ENCODE data around the gene SLC25A25.

The SLC25A25 gene

DNA sequence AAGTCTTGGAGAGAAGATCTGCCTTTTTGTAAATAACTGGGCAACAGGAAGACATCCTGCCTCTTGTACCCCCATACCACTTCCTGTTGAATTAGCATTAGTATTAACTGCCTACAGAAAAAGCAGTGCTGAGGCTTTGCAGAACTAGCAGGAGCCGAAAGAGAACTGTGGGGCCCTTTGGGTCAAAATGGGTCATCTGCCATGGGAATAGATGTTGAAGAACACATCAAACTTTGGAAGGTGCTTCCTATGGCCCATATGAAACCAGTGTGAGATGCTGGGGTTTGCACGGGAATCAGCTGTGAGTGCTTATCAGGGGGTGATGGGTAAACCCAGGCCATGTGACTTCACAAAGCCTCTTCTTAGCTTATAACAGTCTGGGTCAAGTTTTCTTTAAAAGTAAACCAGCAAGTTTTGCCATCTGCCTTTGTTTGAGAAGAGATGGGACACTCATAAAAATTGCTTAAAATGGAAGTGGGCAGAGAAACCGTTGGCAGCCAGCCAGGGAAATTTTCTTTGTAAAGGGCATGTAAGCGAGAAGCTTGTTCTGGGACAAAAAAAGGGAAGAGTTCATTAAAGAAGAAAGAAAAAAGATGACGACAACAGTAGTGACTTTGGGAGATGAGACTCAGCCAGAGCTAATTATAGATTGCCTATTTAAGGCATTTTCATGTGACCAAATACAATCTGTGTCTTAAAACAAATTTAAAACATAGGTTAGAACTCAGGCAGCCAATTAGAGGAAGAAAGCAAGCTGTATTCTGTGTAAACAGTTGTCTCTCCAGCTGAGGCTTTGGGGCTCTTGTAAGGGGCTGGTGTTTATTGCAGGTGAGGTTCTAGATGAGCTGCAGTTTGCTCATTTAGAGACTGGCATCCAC is 4.4 kb downstream of the SLC25A25 start:
- DNase-seq (ENCODE audit: low spot score): peak; percentile 63

DNA sequence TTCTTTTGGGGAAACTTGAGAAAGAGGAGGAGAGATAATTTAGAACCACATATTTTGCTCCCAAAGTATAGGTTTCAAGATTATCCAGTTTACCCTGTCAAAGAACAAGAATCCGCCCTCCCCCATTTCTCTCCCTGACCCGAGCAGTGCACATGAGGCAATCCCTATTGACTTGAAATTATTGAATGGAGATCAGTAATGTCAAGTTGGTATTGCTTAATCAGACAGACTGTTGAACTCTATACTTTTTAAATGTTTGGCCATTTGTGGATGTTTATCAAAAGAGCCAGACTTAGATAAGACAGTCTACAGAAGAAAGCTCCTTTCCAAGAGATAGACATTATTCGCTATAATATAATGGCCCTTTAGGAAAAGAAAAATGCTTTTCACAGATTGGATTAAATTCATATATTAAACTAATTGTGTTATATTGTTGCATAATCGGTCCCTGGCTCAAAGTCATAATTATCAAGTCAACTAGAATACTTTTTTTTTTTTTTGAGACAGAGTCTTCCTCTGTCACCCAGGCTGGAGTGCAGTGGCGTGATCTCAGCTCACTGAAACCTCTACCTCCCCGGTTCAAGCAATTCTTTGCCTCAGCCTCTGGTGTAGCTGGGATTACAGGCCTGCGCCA is 5.3 kb downstream of the SLC25A25 start:
- DNase-seq (ENCODE audit: low spot score): no peak

DNA sequence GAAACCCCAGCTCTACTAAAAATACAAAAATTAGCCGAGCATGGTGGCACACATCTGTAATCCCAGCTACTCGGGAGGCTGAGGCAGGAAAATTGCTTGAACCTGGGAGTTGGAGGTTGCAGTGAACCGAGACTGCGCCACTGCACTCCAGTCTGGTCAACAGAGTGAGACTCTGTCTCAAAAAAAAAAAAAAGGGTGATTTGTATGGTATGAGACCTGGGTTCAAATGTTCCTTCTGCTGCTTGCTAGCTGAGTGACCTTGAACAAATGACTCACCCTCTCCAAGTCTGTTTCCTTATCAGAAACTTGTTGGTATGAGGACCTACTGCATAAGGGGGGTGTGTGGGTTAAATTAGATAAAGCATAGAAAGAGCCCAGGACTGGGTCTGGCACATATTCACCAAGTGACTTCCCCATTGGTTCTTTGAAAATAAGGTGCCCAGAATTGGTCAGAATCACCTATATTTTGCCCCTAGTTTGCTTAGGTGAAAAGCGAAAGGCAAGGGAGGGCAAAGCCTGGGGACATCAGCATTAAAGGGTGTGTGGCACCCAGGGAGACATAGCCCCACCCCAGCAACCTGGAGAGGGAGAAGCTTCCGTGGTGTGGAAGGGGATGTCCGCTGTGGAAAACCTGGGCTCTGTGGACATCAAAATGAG is 9.9 kb downstream of the SLC25A25 start:
- DNase-seq (ENCODE audit: low spot score): peak; percentile 82

DNA sequence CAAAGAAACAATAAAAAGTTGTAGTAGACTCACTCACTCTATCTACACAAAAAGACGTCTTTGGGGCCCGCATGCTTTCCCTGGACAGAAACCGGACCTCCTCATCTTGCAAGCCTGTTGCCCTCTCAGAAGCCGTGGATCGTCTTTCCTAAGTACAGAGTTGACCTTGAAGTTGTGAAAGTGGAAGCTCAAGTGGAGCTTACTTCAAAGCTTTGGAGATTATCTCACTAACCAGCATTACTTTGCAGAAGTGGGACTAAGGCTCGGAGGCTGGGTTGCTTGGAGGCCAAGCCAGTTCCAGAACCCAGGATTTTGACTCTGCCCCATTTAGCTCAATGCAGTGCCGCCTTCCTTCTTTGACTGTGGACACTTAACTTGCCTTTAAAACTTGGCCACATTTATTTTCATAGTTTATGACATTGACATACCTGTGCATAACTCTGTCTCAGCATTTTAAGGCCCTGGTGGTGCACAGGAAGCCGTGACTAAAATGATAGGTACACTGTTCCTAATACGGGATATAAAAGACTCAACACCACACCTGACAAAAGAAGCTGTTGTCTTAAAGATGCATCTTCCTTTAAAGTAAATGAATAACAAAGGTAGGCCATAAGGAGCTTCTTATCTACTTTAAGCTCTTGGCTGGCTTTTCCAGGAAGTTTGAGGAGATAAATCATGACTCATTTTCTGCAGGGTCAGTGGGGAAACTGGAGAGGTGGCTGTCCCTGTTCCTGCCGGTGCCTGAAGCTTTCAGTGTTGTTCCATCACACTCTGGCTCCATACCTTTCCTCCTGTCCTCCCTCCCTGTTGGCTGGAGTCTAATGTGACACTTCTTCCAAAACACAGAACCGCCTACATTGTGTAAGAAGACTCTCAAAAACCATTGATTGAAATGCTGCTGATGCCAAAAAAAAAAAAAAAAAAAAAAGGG is 10.7 kb downstream of the SLC25A25 start:
- DNase-seq (ENCODE audit: low spot score): peak; percentile 73

DNA sequence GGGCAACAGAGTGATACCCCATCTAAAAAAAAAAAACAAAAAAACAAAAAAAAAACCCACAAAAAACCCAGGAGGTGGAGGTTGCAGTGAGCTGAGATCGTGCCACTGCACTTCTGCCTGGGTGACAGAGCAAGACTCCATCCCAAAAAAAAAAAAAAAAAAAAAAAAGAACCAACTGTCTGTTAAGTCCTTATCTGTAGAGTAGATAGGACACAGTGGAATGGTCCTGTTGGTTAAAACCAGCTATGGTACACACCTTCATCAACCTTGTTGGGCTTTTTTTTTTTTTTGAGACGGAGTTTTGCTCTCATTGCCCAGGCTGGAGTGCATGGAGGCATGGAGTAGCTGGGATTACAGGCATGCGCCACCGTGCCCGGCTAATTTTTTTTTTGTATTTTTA is 12.2 kb downstream of the SLC25A25 start:
- DNase-seq (ENCODE audit: low spot score): no peak

DNA sequence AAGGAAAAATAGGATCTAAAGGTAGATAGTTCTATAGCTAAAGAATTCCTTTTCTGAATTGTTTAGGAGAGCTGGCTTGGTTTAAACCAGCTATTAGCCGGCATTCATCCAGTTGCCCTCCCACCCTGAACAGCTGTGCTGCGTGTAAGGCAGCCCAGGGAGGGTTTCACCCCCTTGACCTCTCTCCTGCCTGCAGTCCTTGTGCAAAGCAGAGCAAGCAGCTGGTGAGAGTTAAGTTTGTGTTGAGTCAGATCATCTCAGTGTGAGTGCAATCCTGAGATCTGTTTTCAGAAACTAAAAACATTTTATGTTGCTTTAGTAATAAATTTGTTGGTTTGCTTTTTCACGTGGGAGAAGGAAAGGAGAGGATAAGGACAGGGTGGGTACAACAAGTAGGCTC is 13.0 kb downstream of the SLC25A25 start:
- DNase-seq (ENCODE audit: low spot score): no peak

DNA sequence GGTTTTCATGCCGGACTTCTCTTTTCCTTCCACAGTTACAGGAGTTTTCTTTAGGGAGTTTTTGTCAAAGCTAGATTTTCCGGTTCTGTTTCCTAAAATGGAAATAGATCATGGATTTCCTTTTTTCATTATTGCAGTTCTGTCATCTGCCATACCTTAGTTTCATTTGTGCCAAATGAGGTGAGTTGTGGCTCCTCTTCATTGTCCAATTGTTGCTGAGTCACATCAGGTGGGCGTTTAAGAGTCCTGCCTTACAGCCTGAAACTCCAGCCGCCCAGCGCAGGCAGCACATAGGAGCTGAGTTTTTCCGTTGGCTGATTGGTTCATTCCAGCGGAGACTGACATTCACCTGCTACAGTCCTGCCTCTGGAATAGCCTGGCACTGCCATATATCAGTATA is 14.1 kb downstream of the SLC25A25 start:
- peak; percentile 25 for DNase-seq (ENCODE audit: low spot score)

DNA sequence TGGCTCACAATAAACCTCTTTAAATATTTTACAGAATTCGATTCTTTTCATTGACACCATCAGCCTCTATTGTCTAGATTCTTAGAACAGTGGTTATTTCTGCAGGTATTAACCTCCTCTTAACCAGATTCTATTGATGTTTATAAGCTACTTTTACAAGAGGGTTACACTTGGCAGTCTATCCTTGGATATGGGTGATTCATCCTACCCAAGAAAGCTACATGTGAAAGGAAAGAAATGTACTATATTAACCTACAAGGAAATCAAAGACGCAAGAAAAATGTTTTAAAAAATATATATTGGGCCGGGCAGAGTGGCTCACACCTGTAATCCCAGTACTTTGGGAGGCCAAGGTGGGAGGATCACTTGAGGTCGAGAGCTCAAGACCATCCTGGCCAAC is 16.7 kb downstream of the SLC25A25 start:
- DNase-seq (ENCODE audit: low spot score): no peak

DNA sequence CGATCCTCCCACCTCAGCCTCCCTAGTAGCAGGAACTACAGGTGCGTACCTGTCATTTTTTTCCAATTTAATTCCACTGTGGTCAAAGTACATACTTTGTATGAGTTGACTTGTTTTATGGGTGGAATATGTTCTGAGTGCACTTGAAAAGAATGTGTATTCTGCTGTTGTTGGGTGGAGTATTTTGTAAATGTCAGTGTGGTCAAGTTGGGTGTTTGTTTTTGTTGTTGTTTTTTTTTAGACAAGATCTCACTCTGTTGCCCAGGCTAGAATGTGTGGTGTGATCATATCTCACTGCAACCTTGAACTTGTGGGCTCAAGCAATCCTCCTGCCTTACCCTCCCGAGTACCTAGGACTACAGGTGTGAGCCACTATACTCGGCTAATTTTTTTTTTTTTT is 17.9 kb downstream of the SLC25A25 start:
- DNase-seq (ENCODE audit: low spot score): no peak

DNA sequence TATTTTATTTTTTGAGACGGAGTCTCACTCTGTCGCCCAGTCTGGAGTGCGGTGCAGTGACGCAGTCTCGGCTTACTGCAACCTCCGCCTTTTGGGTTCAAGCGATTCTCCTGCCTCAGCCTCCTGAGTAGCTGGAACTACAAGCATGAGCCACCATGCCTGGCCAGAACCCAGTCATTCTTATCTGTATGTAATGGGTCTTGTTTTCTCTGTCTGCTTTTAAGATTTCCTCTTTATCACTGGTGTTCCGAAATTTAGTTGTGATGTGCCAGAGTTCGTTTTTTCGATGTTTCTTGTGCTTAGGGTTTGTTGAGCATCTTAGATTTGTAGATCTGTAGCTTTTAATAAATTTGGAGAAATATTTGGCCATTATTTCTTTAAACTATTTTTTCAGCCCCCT is 19.2 kb downstream of the SLC25A25 start:
- no peak for DNase-seq (ENCODE audit: low spot score)

DNA sequence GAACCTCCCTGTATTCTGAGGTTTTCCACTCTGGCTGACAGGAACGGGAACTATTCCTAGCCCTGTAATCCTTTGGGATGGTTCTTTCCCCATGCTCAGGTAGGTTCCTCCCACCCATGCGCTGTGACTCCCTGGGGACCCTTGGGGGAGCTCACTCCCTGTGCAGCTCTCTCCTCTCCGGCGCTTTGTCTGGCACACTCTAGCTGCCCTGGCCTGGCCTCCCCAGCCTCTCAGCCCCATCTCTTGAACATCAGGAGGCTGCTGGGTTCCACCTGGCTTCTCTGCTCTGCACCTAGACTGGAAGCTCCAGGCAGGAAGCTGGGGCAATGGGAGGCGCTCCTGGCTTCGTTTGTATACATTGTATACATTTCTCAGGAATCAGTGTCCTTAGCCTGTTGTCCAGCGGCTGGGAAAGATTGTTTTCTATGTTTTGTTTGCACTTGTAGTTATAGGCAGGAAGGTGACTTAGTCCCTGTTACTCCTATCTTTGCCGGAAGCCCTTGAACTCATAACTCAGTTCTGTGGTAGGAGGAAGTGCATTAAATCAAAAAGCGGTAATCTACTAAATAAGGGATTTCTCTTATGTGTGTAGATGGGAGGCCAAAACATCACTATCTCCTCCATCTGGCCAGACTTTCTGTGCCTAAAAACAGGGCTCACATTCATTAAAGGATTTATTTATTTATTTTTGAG is 20.4 kb downstream of the SLC25A25 start:
- no peak for DNase-seq (ENCODE audit: low spot score)

DNA sequence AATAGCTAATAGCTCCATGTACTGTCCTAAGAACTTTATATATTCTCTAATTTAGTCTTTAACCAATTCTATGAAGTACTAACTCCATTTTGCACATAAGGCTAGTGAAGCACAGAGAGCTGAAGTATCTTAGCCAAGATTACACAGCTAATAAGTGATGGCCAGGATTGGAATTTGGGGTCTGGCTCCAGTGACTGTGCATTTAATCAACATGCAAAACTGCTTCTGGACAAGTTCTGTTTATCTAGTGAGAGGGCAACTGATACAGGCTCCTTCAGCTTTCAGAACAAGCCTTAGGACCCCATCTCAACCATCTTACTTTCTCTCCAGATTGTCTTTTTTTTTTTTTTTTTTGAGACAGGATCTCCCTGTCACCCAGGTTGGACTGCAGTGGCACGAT is 21.3 kb downstream of the SLC25A25 start:
- DNase-seq (ENCODE audit: low spot score): no peak

DNA sequence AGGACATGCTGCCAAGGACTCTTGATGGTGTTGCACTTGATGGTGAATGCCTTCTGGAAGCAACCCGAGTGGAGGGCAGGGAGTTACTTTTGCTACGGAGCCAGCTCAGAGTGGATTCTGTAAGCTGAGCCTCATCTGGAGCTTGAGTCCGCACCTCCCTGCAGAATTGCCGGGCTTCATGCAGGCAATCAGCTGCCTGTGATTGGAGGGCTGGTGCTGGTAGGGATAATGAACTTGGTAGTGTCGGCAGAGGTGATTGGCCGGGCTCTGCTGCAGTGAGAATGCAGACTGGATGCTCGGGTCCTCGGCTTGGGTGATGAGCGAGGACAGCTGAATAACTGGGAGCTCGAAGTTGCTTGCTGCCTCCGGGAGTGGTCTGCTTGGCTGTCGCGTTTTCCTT is 23.1 kb downstream of the SLC25A25 start:
- no peak for DNase-seq (ENCODE audit: low spot score)

DNA sequence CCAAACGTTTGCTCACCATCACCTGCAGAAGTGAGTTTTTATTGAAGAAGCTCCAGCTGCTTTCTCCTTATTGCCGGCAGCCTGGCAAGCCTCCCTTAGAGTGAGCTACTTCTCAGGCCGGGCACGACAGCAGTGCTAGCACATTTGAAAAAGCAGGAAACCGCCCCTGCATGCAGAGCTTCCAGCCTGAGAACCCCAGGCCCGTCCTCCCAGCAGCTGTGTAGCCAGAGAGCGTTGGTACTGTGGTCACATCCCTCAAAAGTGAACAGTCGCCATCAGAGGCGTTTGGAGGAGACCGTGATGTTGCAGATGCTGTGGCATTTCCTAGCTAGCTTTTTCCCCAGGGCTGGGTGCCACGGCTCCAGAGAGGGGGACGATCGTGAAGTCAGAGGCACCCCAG is 23.5 kb downstream of the SLC25A25 start:
- no peak for DNase-seq (ENCODE audit: low spot score)

DNA sequence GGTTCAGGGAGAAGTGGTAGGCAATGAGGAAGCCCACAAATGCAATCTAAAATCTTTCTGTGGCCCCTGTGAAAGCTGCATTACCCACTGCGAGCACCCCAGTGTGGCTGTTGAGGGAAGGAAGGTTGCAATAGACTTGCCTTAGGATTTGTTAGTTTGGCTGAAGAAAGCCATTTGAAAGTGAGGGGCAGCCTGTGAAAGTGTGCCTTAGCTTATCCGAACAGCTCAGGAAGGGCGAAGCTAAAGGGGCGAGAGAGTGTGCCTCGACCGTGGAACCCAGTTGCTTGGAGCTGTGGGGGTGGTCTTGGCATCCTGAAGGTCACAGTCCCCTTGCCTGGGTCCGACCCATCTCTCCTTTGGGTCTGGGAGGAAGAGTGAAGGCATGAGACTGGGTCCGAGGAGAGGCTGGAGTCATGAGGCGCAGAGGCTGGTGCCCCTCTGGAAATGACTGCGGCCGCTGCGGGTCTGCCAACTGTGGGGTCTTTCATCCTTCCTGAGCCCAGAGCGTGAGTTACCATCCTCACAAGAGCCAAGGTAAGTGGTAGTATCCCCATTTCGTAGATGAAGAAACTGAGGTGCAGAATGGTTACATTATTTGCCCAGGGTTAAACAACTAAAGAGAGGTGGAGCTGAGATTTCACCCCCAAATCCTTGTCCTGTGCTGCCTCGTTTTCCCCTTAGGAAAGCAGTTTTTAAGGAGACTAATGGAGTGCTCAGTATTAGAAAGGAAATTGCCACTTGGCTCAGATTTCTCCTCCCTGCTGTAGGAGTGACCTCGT is 24.4 kb downstream of the SLC25A25 start:
- no peak for DNase-seq (ENCODE audit: low spot score)

DNA sequence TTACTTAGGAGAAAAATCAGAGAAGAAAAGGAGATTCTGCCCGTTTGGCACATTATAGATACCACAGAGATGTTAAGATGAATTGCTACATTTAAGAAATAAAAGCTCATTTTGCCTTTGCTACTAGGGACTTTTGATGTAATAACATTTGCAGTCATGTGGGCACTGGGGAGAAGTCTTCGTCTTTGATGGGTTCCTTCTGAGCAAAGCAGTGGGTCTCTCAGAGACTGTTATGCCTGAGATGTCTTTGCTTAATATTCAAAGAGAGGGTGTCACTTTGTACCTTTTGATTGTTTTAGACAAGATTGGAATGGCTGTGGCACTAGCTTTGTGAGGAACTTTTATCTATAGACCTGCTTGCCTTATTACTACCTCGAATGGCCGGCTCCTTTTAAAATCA is 25.0 kb downstream of the SLC25A25 start:
- no peak for DNase-seq (ENCODE audit: low spot score)

DNA sequence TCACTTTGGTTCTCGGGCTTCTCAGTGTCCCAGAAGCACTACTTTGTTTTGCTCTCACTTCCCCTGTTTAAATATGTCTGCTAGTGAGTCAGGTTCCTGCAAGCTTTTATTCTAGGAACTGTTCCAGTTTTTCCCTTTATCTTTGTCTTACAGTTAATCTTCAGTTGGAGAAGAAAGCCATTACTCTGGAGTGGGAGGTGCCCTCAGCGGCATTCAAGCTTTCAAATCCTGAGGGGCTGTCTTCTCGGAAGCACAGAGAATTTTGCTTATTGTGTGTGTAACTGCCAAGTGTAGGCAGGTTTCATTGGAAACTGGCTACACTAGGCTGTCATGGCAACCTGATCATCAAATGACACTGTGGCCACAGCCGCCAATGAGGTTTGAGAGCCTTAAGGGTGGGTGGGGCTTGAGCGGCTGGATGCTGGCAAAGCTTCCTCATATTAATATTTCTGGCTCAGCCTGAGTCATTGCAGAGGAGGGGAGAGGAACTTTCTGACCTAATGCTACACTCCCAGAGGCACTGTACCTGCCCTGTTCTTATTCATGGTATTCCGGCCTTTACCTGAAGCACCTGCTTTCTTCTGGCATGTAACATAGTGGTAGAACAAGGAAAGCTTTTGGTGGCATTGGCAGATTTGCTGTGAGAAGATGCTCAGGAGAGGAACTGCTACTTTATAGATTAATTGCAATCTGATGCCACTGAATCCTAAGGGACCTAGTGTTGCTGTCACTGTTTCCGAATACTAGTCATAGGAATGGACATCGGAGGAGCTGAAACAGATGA is 26.3 kb downstream of the SLC25A25 start:
- DNase-seq (ENCODE audit: low spot score): peak; percentile 93

DNA sequence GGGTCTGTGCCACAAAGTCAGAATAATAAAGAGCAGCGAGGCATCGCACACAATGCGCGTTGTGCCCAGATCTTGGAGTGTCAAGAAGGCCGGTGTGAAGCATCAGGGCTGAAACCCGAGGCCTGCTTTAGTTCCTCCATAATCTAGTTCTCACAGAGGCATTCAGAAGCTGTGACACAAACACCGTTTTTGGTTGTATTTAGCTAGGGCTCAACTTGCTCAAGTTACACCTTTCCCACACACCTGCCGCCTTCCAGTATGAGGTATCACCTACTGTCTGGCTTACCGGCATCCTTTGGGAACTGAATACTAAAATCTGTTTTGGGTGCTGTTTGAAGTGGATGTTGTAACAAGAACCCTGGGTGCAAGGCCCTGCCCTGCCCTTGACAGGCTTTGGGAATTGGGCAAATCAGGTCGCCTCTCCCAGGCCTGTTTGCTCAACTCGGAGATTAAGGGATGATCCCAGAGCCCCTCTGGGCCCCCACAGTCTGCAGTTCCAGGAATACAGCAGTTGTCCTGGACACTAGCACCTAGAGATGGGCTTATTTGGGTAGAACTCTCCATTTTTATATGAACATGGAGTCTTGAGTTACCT is 27.0 kb downstream of the SLC25A25 start:
- no peak for DNase-seq (ENCODE audit: low spot score)

Data from hematopoietic multipotent progenitor cell treated with erythropoietin and hydrocortisone succinate and interleukin-3 and kit ligand, for 15 days (in vitro differentiated cells).